GM12801 (cell line): ENCODE results near the gene SPIB.

ENCODE experiments used
- CTCF ChIP-seq: IDR thresholded peaks from one replicate; pipeline ENCODE4 v1.5.1; 2011; ENCODE audit warnings: control low read depth; ENCODE audit not compliant: insufficient read length; ENCODE audit errors: extremely low read depth

Gene SPIB

DNA sequence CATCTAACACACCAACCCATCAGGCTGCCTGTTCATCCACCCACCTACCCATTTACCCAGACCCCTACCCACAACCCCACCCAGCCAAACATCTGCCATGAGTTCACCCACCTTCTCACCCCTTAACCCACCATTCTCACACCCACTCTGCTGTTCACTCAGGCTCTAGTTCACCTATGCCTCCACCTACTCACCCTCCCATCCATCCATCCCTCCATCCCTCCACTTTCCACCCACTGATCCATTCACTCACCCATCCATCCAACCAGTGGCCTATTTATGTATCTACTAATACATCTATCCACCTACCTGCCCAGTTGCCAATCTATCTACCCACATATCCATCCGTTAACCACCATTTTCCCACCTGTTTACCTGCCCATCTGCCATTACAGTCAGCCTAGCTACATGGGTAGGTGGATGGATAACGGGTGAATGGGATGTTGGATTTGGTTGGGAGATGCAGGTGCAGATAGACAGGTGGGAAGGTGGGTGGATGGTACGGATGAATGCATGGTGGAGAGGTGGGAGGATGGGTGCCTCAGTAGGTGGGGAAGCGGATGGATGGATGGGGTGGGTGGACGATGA, 19.2 kb downstream of the SPIB start:
- no peak for TF ChIP-seq CTCF

DNA sequence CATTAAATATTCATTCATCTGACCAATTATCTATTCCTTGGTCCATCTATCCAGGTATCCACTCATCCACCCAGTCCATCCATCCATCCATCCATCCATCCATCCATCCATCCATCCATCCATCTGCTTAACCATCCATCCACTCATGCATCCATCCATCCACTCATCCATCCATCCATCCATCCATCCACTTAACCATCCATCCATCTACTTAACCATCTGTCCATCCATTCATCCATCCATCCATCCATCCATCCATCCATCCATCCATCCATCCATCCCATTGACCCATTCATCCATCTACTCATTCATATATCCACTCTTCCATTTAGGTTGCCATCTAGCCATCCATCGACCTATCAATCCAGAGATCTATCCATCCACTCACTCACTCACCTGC, 25.3 kb downstream of the SPIB start:
- no peak for TF ChIP-seq CTCF

DNA sequence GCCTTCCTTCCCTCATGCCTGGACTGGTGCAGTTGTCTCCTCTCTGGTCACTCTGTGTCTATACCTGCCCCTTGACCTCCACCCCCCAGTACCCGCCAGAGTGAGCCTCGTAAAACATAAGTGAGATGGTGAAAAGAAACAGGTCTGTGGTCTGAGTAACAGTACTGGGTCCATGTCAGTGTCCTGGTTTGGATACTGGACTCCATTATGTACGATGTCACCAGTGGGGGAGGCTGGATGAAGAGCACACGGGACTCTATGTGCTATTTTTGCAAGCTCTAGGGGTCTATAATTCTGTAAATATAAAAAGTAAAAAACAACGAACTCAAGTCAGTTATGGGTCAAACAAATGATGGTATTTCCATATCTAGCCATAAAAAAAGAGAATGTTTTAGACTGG, 28.3 kb downstream of the SPIB start:
- no peak for TF ChIP-seq CTCF

- no peak for TF ChIP-seq CTCF
Observed at GRCh38 chr19:50447750-50448149, 29.0 kb downstream of the SPIB start.

DNA sequence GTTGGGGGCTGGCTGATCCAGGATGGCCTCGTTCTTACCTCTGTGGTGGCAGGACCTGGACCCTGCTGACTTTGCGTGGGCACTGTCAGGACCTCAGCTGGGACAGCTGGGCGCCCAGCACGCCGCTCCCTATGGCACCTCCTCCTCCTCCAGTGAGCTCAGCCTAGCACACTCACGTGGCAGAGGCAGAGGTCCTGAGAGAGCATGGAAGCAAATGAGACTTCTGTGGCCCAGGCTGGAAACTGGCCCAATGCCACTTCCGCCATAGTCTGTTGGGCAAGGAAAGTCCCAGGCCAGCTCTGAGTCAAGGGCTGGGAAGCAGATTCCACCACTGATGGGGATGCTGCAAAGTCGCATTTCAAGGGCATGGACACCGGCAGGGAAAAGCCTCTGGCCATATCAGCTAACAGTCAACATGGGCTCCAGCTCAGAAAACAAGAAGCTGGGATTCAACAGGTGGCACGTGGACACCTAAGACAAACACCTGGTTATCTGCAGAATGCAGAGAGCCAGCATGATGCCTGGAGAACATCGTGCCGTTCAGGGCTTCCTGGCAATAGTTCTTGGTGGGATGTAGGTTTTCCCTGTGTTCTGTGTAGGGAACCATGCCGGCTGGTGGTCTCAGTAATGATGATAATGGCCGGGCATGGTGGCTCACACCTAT, 30.6 kb downstream of the SPIB start:
- TF ChIP-seq CTCF = no peak

DNA sequence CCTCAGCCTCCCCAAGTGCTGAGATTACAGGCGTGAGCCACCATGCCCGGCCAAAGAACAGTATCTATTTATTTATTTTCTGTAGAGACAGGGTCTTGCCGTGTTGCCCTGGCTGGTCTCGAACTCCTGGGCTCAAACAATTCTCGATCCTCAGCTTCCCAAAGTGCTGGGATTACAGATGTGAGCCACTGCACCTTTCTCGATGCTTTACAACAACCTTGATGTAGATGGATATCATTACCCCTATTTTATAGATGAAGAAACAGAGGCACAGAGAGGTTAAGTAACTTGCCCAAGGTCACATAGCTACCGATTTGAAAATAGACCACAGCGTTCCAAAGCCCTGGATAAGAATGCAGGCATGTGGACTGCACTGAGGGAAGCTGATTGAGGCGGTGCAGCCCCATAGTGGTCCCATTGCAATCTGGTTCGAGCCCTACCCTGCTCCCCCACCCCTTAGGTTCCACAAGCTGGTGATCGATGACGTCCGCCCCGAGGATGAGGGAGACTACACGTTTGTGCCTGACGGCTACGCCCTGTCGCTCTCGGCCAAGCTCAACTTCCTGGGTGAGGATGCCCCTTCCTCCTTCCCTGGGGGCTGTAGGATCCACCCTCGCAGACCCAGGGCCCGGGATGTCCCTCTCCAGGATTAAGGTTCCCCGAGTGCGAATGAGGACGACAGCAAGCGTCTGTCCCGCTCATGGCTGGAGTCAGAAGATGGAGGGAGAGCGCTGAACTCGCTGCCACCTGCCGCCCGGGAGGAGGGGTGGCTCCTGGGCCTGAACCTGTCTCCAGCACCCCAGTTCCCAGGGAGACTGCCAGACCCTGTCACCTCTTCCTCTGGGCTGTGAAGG, 31.9 kb downstream of the SPIB start:
- no peak for TF ChIP-seq CTCF

GRCh38 chr19:50451223-50451534, 32.4 kb downstream of the SPIB start:
- no peak for TF ChIP-seq CTCF
